ENCODE data around the gene BORCS6. TPM values are rescaled to one million over a fixed set of nuclear protein-coding genes. Genes with fewer than 3 reads are reported as not detected.
A peak's percentile ranks its signal among the peaks of the same experiment; 100 is the strongest.

Gene BORCS6
- total and polyA plus RNA-seq, 2 of the 13 experiments (the other 11 are each of a cell fraction or from before 2014, with no cell fraction given) = 2.0 to 5.1 TPM

- peak; percentile 64; the same call in 1 of the 2 replicates for TF ChIP-seq ZNF574 (CRISPR knock-in tag; IDR thresholded peaks at IDR 0.05)
- TF ChIP-seq TOPORS (CRISPR knock-in tag; IDR thresholded peaks at IDR 0.05) = no peak
- peak; percentile 29; the same call in 1 of the 2 replicates for TF ChIP-seq NFYB (CRISPR knock-in tag; IDR thresholded peaks at IDR 0.05)
- TF ChIP-seq IRF1 (CRISPR knock-in tag; IDR thresholded peaks at IDR 0.05; ENCODE audit: low read depth) = no peak
- no peak for TF ChIP-seq NR2F6 (IDR thresholded peaks at IDR 0.05)
- peak; percentile 66; the same call in 1 of the 2 replicates for TF ChIP-seq NR2F6 (CRISPR knock-in tag; IDR thresholded peaks at IDR 0.05)
- 0 out of 2 replicates have a peak, but pooled peaks have one; percentile 67 for TF ChIP-seq TBP (CRISPR knock-in tag; IDR thresholded peaks at IDR 0.05)
- TF ChIP-seq ZNF17 (CRISPR knock-in tag; IDR thresholded peaks at IDR 0.05) = no peak
- no peak for TF ChIP-seq RAD51 (IDR thresholded peaks at IDR 0.05; ENCODE audit: borderline replicate concordance)
- TF ChIP-seq SNRNP70 (IDR thresholded peaks at IDR 0.05; ENCODE audit: low read depth, low read length) = no peak
- no peak for TF ChIP-seq ZEB1 (IDR thresholded peaks at IDR 0.05; ENCODE audit: insufficient replicate concordance, low read depth)
- TF ChIP-seq ADNP (CRISPR knock-in tag; IDR thresholded peaks at IDR 0.05) = 0 out of 2 replicates have a peak, but pooled peaks have one; percentile 21
- TF ChIP-seq MLXIP (CRISPR knock-in tag; IDR thresholded peaks at IDR 0.05; ENCODE audit: borderline replicate concordance) = 0 out of 2 replicates have a peak, but pooled peaks have one; percentile 59
- no peak for TF ChIP-seq SRF (IDR thresholded peaks at IDR 0.05; ENCODE audit: low read depth, low read length)
- no peak for TF ChIP-seq ZFAT (CRISPR knock-in tag; conservative IDR thresholded peaks at IDR 0.05)
- no peak for TF ChIP-seq NCOA5 (CRISPR knock-in tag; IDR thresholded peaks at IDR 0.05)
- TF ChIP-seq ZNF10 (CRISPR knock-in tag; IDR thresholded peaks at IDR 0.05; ENCODE audit: borderline replicate concordance, low read depth) = no peak
- TF ChIP-seq GATAD1 (CRISPR knock-in tag; IDR thresholded peaks at IDR 0.05) = peak; percentile 84
- TF ChIP-seq NCOR1 (IDR thresholded peaks at IDR 0.05; ENCODE audit: borderline replicate concordance, low read length) = 0 out of 2 replicates have a peak, but pooled peaks have one; percentile 25
- TF ChIP-seq TAF15 (IDR thresholded peaks at IDR 0.05; ENCODE audit: low read depth, low read length, poor library complexity, severe bottlenecking) = no peak
- TF ChIP-seq ATM (IDR thresholded peaks at IDR 0.05; ENCODE audit: borderline replicate concordance) = no peak
- TF ChIP-seq ZC3H4 (CRISPR knock-in tag; IDR thresholded peaks at IDR 0.05; ENCODE audit: borderline replicate concordance) = no peak
- no peak; the same call in 1 of the 2 replicates for TF ChIP-seq ISL2 (CRISPR knock-in tag; IDR thresholded peaks at IDR 0.05)
- TF ChIP-seq SMAD3 (CRISPR knock-in tag; IDR thresholded peaks at IDR 0.05) = peak; percentile 80
- TF ChIP-seq CCAR2 (optimal IDR thresholded peaks at IDR 0.05; ENCODE audit: low read depth, low read length) = no peak
Measured at GRCh38 chr17:8222630-8223355, 32.8 kb upstream of the BORCS6 start (continued).

All from HepG2 (cell line).